Pancreas (tissue), 10 donors: Measurements from ENCODE around the gene ANGEL2. TPM values are rescaled to one million over a fixed set of nuclear protein-coding genes. Genes with fewer than 3 reads are reported as not detected.

Source experiments
- ATAC-seq, 4 donors: fragments of 200-7000 bp; cut with Tn5 transposase; one replicate each; pipeline versions ENCODE4 v1.8.0 to v1.9.1; 2020; ENCODE audit warnings: mild to moderate bottlenecking in 4 of 4, moderate library complexity in 4 of 4
- DNase-seq, 6 donors: peaks; one replicate each; pipeline ENCODE4 v3.0.0-alpha.2; 2020
- FAIRE-seq: peaks from 2 replicates; lab custom pipeline; 2012; peaks lifted over from hg19 to GRCh38; lab: Jason Lieb, UNC
- H3K27ac ChIP-seq, 4 donors: fragments of 200-600 bp; sonication (generic); 1 replicate in 3 of 4; 2 replicates in 1 of 4; pipeline versions ENCODE4 v1.5.0 to v1.8.0; 2020
- H3K27me3 ChIP-seq, 4 donors: fragments of 200-600 bp; one replicate each; pipeline ENCODE4 v1.8.0; 2021
- H3K36me3 ChIP-seq, 3 donors: fragments of 200-600 bp; sonication (generic) in 1 of 3; one replicate each; pipeline versions ENCODE4 v1.5.0 to v1.8.0; 2020 to 2021
- H3K4me1 ChIP-seq, 3 donors: fragments of 200-600 bp; one replicate each; pipeline ENCODE4 v1.8.0; 2021
- H3K4me3 ChIP-seq, 4 donors: fragments of 200-600 bp; sonication (generic) in 2 of 4; one replicate each; pipeline versions ENCODE4 v1.5.0 to v1.8.0; 2020 to 2021
- H3K9me3 ChIP-seq, 4 donors: fragments of 200-600 bp; one replicate each; pipeline ENCODE4 v1.8.0; 2021
- CTCF ChIP-seq, 4 donors: fragments of 200-600 bp; sonication (generic) in 3 of 4; IDR thresholded peaks; one replicate each; pipeline versions ENCODE4 v1.5.0 to v1.8.0; 2021; ENCODE audit warnings: antibody characterized with exemption in 4 of 4
- WGBS, 2 donors: extraction: QIAGEN DNeasy Blood & Tissue Kit; methylation state at CpG; one replicate each; pipeline ENCODE4 v1.1.7; 2013; 5-methylcytosine and 5-hydroxymethylcytosine counted together
- intact Hi-C, 3 donors: fragments of 100-400 bp; cut with DNase I; formaldehyde crosslinking; loops; one replicate each; pipeline versions ENCODE4 v1.11.1 to v1.14.2; 2022
- polyA plus RNA-seq, 2 donors: library from polyadenylated mRNA; stranded (reverse); fragments of 200-250 nt; gene quantifications; one replicate each; pipeline ENCODE4 v1.2.3, GENCODE V29; 2013
- total RNA-seq, 6 donors: library from RNA; stranded (reverse); fragmentation: NEBNext Ultra II Directional in 4 of 6; extraction: Animal tissue kit (Norgen Biotek cat#: 25700) in 4 of 6; gene quantifications; one replicate each; pipeline versions ENCODE4 v1.2.1 to v1.2.4, GENCODE V29; 2021 to 2023
- donor health status: healthy with polysubstance abuse.
- donor health status: DM: no; HTN: no; CAD: no; lungs with moderate emphysema.
- donor health status: DM: no; HTN: no; CAD: no.
- donor health status: control.
- donor health status: control.
- donor health status: Bipolar disorder and iron deficiency.
- donor health status: DM: yes; HTN: yes; CAD: no.
- donor health status: DM: no; HTN: no; CAD: no.
- donor health status: DM: no; HTN: no; CAD: no.
- donor health status: DM: yes; HTN: yes; CAD: no.

The ANGEL2 gene
- total and polyA plus RNA-seq, 8 donors, result 9.8 to 17.2 (median 11.8) TPM

DNA sequence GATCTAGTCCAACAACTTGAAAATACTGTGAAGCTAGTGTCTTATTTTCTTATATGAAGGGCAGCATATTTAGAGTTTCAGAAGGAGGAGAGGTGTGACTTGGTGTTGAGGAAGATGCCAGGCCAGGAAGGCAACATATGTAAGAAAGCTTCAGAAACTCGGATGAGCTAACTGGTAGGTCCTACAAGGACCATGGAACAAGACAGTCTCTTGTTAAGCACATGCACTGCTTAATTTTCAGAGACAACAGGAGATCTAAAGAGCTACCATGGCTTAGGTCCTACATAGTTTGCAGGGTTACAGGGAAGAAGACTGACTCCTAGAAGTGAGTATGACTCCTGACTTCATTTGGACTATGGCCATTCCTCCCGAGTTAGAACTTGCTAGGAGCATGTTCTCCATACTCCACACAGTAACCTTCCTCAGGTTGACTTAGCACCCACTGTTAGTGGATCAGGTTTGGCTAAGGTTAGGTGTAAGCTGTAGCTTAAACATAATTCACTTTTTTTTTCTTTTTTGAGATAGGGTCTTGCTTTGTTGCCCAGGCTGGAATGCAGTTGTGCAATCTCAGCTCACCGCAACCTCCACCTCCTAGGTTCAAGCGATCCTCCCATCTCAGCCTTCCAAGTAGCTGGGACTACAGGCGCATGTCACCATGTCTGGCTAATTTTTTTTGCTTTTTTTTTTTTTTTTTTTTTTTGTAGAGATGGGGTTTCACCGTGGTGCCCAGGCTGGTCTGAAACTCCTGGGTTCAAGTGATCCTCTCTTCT is 31.0 kb downstream of the ANGEL2 start:
- Histone ChIP-seq H3K36me3 (no peaks in the 10 kb centered on the region), H3K27me3 (no peaks in the 10 kb centered on the region), H3K4me3 (no peak overlapping the region), H3K4me1 (peaks cover 0 to 11% (median 3%) of the 10 kb centered on the region in 3 donors), H3K27ac (no peak overlapping the region), H3K9me3 (no peaks in the 10 kb centered on the region)
- ATAC-seq (no peak), DNase-seq (no peak), FAIRE-seq (no peak)
- WGBS, 2 donors, result 91 to 93% methylated on average over 6 of the region's 6 CpGs
- TF ChIP-seq CTCF (IDR thresholded peaks at IDR 0.05), result no peak
- intact Hi-C loops, result no loop called here

- H3K27me3 ChIP-seq, result no peaks in the 10 kb centered on the region
- WGBS, 2 donors, result 83 to 91% methylated on average over 3 of the region's 3 CpGs
- ATAC-seq (no peak), DNase-seq (no peak), FAIRE-seq (no peak)
- H3K4me1 ChIP-seq, result peaks cover 0 to 11% (median 3%) of the 10 kb centered on the region in 3 donors
- H3K9me3 ChIP-seq, result no peaks in the 10 kb centered on the region
- intact Hi-C loops, result no loop called here
- no peak overlapping the region for H3K27ac ChIP-seq
- no peak for TF ChIP-seq CTCF (IDR thresholded peaks at IDR 0.05)
- no peak overlapping the region for H3K4me3 ChIP-seq
- no peaks in the 10 kb centered on the region for H3K36me3 ChIP-seq
Observed at GRCh38 chr1:212983482-212983881, 32.2 kb downstream of the ANGEL2 start.

DNA sequence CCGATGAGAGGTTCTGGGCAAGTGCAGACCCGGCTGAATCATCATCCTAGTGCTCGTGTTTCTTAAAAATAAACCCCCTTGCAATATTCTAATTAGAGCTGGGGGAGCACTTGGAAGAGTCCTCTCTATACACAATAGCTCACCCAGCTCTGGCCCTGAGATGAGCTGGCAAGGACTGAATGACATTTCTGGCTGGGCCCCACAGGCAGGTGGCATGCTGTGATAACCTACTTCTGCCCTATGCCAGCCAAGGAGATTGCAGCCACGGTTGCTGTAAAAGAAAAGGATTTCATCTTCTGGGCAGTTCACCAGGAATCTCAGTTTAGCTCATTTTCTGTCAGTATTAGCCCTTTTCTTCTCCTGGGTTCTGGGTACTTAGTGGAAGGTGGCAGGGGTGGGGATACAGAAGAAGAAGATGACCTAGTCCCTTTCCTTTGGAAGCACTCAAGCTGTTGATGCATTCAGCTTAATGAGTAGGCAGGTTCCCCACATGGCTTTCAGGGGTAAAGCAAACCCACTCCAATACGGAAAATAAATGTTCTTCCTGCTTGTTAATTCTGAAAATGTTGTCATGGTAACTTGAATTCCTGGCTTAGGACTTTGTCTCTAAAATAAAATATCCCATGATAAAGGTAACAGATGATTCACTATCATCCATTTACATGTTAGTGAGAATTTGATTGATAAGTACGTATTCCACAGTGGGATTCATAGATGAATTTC is 33.1 kb downstream of the ANGEL2 start:
- Histone ChIP-seq H3K27ac (no peak overlapping the region), H3K4me3 (no peak overlapping the region), H3K36me3 (no peaks in the 10 kb centered on the region), H3K27me3 (no peaks in the 10 kb centered on the region), H3K9me3 (no peaks in the 10 kb centered on the region), H3K4me1 (peaks cover 0 to 11% (median 3%) of the 10 kb centered on the region in 3 donors)
- TF ChIP-seq CTCF (IDR thresholded peaks at IDR 0.05), result no peak
- ATAC-seq (peak; percentile 51 to 83 (median 66)), FAIRE-seq (no peak), DNase-seq (peak in 3 of 6 donors; percentile 11 to 28 (median 24))
- 54 to 56% methylated on average over 6 of the region's 6 CpGs for WGBS, 2 donors
- intact Hi-C loops, result no loop called here

DNA sequence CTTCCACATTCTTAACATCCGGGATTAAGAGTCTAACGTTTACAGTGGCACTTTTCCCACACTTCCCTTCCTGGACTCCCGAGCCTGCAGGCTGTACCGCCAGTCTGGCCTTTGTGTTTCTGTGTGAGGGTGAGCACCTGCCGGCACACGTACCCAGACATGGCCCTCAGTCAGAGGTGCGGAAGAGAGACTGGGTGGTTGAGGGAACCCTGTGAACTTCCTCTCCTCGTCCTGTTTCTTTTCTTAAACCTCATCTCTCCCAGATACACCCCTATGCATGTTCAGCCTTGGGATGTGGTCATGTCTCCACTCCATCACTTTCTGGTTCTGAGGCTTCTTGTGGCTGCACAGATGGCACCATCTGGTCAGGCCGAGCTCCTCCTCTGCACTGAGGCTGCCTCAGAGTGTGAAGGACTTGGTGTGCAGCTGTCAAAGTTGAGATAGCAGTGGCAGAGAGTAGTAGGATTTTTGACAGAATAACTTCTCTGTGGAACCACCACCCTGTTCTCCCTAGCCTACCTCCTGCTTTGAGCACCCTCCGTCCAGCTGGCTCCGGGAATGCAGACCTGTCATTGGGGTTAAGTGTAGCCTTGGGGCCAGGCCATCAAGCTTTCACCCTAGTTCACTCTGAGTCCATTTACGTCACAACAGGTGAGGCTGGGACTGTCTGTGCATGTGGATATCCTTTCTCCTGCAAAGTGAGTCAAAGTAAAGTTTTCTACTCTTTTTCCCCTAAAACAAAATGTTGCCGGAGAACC is 33.9 kb downstream of the ANGEL2 start:
- peak overlapping the region in 1 of 4 donors; percentile 12 for H3K27ac ChIP-seq
- no peak overlapping the region for H3K4me3 ChIP-seq
- peak in 1 of 6 donors; percentile 16 for DNase-seq
- peak; percentile 45 to 73 (median 62) for ATAC-seq
- peaks cover 0 to 11% (median 3%) of the 10 kb centered on the region in 3 donors for H3K4me1 ChIP-seq
- no peaks in the 10 kb centered on the region for H3K9me3 ChIP-seq
- 48 to 53% methylated on average over 13 of the region's 13 CpGs for WGBS, 2 donors
- no peaks in the 10 kb centered on the region for H3K36me3 ChIP-seq
- H3K27me3 ChIP-seq, result no peaks in the 10 kb centered on the region
- no peak for FAIRE-seq
- intact Hi-C loops, result no loop called here
- TF ChIP-seq CTCF (IDR thresholded peaks at IDR 0.05), result no peak
